Right renal pelvis (tissue), 4 donors: ENCODE results near the gene C2orf81. TPM values are rescaled to one million over a fixed set of nuclear protein-coding genes. Genes with fewer than 3 reads are reported as not detected.

Experiments used
- DNase-seq, 4 donors: peaks; one replicate each; pipeline ENCODE4 v3.0.0-alpha.2; 2013; ENCODE audit warnings: low read depth in 4 of 4, low spot score in 3 of 4, missing footprints in 1 of 4
- polyA plus RNA-seq, 4 donors: library from polyadenylated mRNA; unstranded; fragments of 120-200 nt; gene quantifications; one replicate each; pipeline ENCODE4 v1.2.1, GENCODE V29; 2013; ENCODE audit not compliant: insufficient read length in 4 of 4

The C2orf81 gene
- polyA plus RNA-seq, 4 donors, result 5.0 to 9.5 (median 7.2) TPM

GRCh38 chr2:74393525-74393924, 27.9 kb downstream of the C2orf81 start:
- DNase-seq, result no peak

- no peak for DNase-seq
Measured at GRCh38 chr2:74392449-74392743, 29.0 kb downstream of the C2orf81 start.

GRCh38 chr2:74391580-74392448, 29.6 kb downstream of the C2orf81 start:
- peak; percentile 88 to 97 (median 89) for DNase-seq

GRCh38 chr2:74391209-74391579, 30.2 kb downstream of the C2orf81 start:
- DNase-seq, result no peak

GRCh38 chr2:74390606-74391005, 30.8 kb downstream of the C2orf81 start:
- no peak for DNase-seq

- DNase-seq, result no peak
Measured at GRCh38 chr2:74387346-74387745, 34.1 kb downstream of the C2orf81 start.

- DNase-seq, result no peak
Measured at GRCh38 chr2:74385396-74385795, 36.0 kb downstream of the C2orf81 start.

GRCh38 chr2:74384051-74384450, 37.4 kb downstream of the C2orf81 start:
- DNase-seq, result no peak

GRCh38 chr2:74383254-74383653, 38.2 kb downstream of the C2orf81 start:
- no peak for DNase-seq

- DNase-seq, result no peak
Measured at GRCh38 chr2:74381751-74382150, 39.7 kb downstream of the C2orf81 start.

GRCh38 chr2:74379851-74380789, 41.3 kb downstream of the C2orf81 start, which contains the start of gene DCTN1:
TSS of gene DCTN1 (minus strand) at chr2:74380311. CDS start at chr2:74380037, 274 bp downstream.
- DNase-seq, result peak in 3 of 4 donors; percentile 36 to 48 (median 43)

GRCh38 chr2:74378007-74378406, 43.4 kb downstream of the C2orf81 start:
- no peak for DNase-seq

GRCh38 chr2:74375838-74376237, 45.6 kb downstream of the C2orf81 start:
- no peak for DNase-seq

- peak; percentile 55 to 71 (median 59) for DNase-seq
Measured at GRCh38 chr2:74374509-74375205, 46.8 kb downstream of the C2orf81 start.

- DNase-seq, result no peak
Measured at GRCh38 chr2:74373985-74374384, 47.4 kb downstream of the C2orf81 start.

- DNase-seq, result no peak
Measured at GRCh38 chr2:74373221-74373676, 48.2 kb downstream of the C2orf81 start.

- no peak for DNase-seq
Measured at GRCh38 chr2:74372674-74373073, 48.7 kb downstream of the C2orf81 start.

GRCh38 chr2:74371421-74371820, 50.0 kb downstream of the C2orf81 start:
- DNase-seq, result no peak

GRCh38 chr2:74369976-74370375, 51.4 kb downstream of the C2orf81 start:
- no peak for DNase-seq

GRCh38 chr2:74368499-74368898, 52.9 kb downstream of the C2orf81 start:
- no peak for DNase-seq

GRCh38 chr2:74367789-74368188, 53.6 kb downstream of the C2orf81 start:
- no peak for DNase-seq
